Progenitor cell of endocrine pancreas (in vitro differentiated cells): Measurements from ENCODE around the gene LLGL2. TPM values are rescaled to one million over a fixed set of nuclear protein-coding genes. Genes with fewer than 3 reads are reported as not detected.
A peak's percentile ranks its signal among the peaks of the same experiment; 100 is the strongest.

ENCODE experiments used
- DNase-seq: peaks from one replicate; pipeline ENCODE4 v3.0.0; 2021; ENCODE audit warnings: low spot score; ENCODE audit not compliant: unreplicated experiment
- H3K27ac Mint-ChIP-seq: 2 replicates; pipeline ENCODE4 v1.8.0; 2021; ENCODE audit warnings: mild to moderate bottlenecking, moderate library complexity, mixed read lengths
- H3K27me3 Mint-ChIP-seq: 2 replicates; pipeline ENCODE4 v1.8.0; 2021; ENCODE audit warnings: mixed read lengths
- H3K36me3 Mint-ChIP-seq: 2 replicates; pipeline ENCODE4 v1.8.0; 2022; ENCODE audit warnings: mixed read lengths; ENCODE audit not compliant: insufficient read depth
- H3K4me1 Mint-ChIP-seq: 2 replicates; pipeline ENCODE4 v1.8.0; 2021; ENCODE audit warnings: low read depth, mixed read lengths
- H3K4me3 Mint-ChIP-seq: 2 replicates; pipeline ENCODE4 v1.8.0; 2021; ENCODE audit warnings: low read depth, mild to moderate bottlenecking, moderate library complexity, mixed read lengths
- H3K9me3 Mint-ChIP-seq: 2 replicates; pipeline ENCODE4 v1.8.0; 2021; ENCODE audit warnings: low read depth, mixed read lengths
- total RNA-seq: library from RNA; stranded (reverse); gene quantifications from 2 replicates; pipeline ENCODE4 v1.2.1, GENCODE V29; 2021
- TF ChIP-seq, protein P1 (sequence below): fragments of 200-600 bp; sonication (generic); IDR thresholded peaks from one replicate; pipeline ENCODE4 v1.5.0; 2021; ENCODE audit warnings: antibody characterized with exemption, mild to moderate bottlenecking; ENCODE audit not compliant: unreplicated experiment

Gene LLGL2
- total RNA-seq, 1 donor from 2014 or later, result 235 TPM

DNA sequence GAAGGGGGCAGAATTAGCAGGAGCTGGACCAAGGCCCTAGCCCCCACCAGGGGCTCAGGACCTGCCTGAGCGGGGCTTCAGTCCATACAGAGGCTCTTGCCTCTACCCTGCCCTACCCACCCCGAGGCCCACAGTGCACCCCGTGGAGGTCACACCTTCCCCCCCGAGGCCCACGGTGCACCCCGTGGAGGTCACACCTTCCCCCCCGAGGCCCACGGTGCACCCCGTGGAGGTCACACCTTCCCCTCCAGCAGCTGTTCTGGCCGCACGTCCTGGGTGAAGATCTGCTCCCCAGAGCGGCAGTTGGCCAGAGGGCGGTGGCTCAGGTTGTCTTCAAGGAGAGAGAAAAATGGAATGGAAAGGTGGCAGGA, 21.5 kb upstream of the LLGL2 start:
- H3K27me3 Mint-ChIP-seq, result no peaks in the 10 kb centered on the region
- H3K36me3 Mint-ChIP-seq, result peaks cover 6% of the 10 kb centered on the region
- H3K9me3 Mint-ChIP-seq, result no peaks in the 10 kb centered on the region
- no peak overlapping the region for H3K4me3 Mint-ChIP-seq
- H3K27ac Mint-ChIP-seq, result no peak overlapping the region
- DNase-seq, result no peak
- no peaks in the 10 kb centered on the region for H3K4me1 Mint-ChIP-seq
- TF ChIP-seq, protein P1, sequence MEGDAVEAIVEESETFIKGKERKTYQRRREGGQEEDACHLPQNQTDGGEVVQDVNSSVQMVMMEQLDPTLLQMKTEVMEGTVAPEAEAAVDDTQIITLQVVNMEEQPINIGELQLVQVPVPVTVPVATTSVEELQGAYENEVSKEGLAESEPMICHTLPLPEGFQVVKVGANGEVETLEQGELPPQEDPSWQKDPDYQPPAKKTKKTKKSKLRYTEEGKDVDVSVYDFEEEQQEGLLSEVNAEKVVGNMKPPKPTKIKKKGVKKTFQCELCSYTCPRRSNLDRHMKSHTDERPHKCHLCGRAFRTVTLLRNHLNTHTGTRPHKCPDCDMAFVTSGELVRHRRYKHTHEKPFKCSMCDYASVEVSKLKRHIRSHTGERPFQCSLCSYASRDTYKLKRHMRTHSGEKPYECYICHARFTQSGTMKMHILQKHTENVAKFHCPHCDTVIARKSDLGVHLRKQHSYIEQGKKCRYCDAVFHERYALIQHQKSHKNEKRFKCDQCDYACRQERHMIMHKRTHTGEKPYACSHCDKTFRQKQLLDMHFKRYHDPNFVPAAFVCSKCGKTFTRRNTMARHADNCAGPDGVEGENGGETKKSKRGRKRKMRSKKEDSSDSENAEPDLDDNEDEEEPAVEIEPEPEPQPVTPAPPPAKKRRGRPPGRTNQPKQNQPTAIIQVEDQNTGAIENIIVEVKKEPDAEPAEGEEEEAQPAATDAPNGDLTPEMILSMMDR, result no peak

DNA sequence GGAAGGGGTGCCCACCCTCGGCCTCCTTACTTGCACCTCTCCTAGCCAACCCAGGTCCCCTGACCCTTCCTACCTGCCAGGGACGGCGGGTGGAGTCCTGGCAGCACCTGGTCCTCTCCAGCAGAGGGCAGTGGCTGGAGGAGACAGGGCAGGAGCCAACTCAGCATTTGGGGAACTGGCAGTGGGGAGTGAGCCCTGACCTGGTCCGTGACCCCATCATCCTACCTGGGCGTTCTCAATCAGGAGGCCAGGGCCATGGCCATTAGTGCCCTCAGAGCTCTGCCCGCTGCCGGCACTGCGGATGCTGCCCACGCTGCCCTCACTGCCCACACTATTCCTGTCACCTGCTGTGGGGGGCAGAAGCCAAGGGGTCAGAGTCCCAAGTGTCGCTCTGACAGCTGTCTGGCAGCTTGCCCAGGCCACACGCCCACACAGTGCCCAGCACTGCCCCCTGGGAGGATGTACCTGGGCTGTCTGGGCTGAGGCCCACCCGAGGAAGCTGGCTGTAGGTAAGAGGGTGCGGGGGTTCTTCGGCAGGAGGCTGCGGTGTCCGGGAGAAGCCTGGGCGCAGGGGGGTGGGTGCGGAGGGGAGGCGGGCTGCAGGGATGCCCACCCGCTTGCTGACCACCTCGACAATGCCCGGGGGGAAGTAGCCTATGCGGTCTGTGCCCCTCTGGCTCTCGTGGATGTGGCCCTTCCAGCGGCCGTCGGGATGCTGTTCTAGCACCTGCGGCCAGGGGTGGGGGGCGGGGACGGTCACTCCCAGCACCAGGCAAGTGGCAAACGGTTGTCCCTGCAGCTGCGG, 20.9 kb upstream of the LLGL2 start:
- no peak for DNase-seq
- peaks cover 6% of the 10 kb centered on the region for H3K36me3 Mint-ChIP-seq
- no peaks in the 10 kb centered on the region for H3K27me3 Mint-ChIP-seq
- H3K4me1 Mint-ChIP-seq, result no peaks in the 10 kb centered on the region
- H3K4me3 Mint-ChIP-seq, result no peak overlapping the region
- TF ChIP-seq, protein P1, result peak; percentile 68
- no peaks in the 10 kb centered on the region for H3K9me3 Mint-ChIP-seq
- H3K27ac Mint-ChIP-seq, result no peak overlapping the region

DNA sequence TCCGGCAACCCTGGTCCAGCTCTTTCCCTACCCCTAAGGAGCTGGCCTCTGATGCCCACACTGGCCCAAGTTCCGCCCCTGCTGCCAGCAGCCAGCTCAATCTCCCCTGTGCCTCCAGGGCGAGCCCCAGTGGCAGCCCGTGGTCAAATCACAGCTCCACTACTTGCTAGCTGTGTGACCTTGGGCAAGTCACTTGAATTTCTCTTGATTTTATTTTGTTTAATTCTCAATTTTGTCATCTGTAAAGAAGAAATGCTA, 20.4 kb upstream of the LLGL2 start:
- Mint-ChIP-seq H3K36me3 (peaks cover 6% of the 10 kb centered on the region), H3K9me3 (no peaks in the 10 kb centered on the region), H3K27me3 (no peaks in the 10 kb centered on the region), H3K27ac (no peak overlapping the region), H3K4me3 (no peak overlapping the region), H3K4me1 (no peaks in the 10 kb centered on the region)
- DNase-seq, result no peak
- TF ChIP-seq, protein P1, result no peak

DNA sequence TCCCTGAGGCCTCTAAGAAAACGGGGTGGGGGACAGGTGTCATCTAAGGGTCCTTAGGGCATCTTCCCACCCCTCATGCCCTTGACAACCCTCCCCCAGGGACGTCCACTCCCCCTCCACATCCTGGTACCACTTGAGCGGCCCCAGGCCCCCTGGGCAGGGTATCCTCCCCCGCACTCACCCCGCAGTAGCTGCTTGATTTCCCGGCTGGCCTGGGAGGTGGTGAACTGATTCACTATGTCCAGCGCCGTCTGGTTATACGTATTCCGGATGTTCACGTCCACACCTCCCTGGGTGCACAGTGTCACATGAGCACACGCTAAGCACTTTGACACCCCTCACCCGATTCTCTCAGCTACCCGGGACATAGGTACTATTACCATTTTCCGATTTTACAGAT, 19.9 kb upstream of the LLGL2 start:
- H3K27me3 Mint-ChIP-seq, result no peaks in the 10 kb centered on the region
- H3K27ac Mint-ChIP-seq, result no peak overlapping the region
- H3K4me3 Mint-ChIP-seq, result no peak overlapping the region
- TF ChIP-seq, protein P1, result no peak
- no peaks in the 10 kb centered on the region for H3K4me1 Mint-ChIP-seq
- H3K9me3 Mint-ChIP-seq, result no peaks in the 10 kb centered on the region
- no peak for DNase-seq
- peaks cover 6% of the 10 kb centered on the region for H3K36me3 Mint-ChIP-seq

DNA sequence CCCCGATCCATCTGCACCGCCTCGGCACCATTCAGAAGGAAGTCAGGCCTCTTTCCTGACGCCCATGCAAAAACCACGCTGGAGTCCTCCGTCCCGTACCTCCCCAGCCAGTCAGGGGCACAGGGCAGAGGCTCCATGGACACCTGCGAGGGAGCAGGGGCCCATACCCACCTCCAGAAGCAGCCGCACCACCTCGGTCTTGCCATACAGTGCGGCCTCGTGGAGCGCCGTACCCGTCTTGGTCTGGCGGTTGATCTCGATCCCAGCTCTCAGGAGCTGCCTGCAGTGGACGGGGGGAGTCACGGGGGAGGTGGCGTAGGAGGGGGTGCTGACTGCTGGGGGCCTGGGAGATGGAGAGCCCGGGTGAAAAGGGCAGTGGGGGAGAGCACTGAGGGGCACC, 19.4 kb upstream of the LLGL2 start:
- H3K4me1 Mint-ChIP-seq, result no peaks in the 10 kb centered on the region
- TF ChIP-seq, protein P1, result no peak
- no peak for DNase-seq
- H3K36me3 Mint-ChIP-seq, result peaks cover 6% of the 10 kb centered on the region
- H3K9me3 Mint-ChIP-seq, result no peaks in the 10 kb centered on the region
- no peak overlapping the region for H3K27ac Mint-ChIP-seq
- no peaks in the 10 kb centered on the region for H3K27me3 Mint-ChIP-seq
- H3K4me3 Mint-ChIP-seq, result no peak overlapping the region
